ENCODE data around the gene INPP5K.

The INPP5K gene

GRCh38 chr17:1548032-1548431 is 31.6 kb upstream of the INPP5K start:
- Histone ChIP-seq H3K9ac (ENCODE audit: low read depth in 1 of 2, low read length in 2 of 2) (no peak overlapping the region), H3K27me3 (ENCODE audit: control insufficient read depth in 2 of 2, insufficient read depth in 2 of 2, low read length in 2 of 2) (no peaks in the 10 kb centered on the region), H3K9me3 (ENCODE audit: control insufficient read depth in 2 of 2, low read length in 2 of 2) (no peaks in the 10 kb centered on the region), H3K4me1 (ENCODE audit: control insufficient read depth in 2 of 2, insufficient read depth in 2 of 2, low read length in 2 of 2) (peaks cover 2 to 3% of the 10 kb centered on the region in 2 donors), H3K4me3 (ENCODE audit: low read length in 2 of 2) (no peak overlapping the region), H3K36me3 (ENCODE audit: control insufficient read depth in 2 of 2, insufficient read depth in 2 of 2, low read length in 2 of 2) (peaks cover 37 to 50% of the 10 kb centered on the region in 2 donors), H3K27ac (ENCODE audit: low read depth in 2 of 2, low read length in 2 of 2) (no peak overlapping the region)

GRCh38 chr17:1546292-1546922 is 30.0 kb upstream of the INPP5K start:
- Histone ChIP-seq H3K9ac (ENCODE audit: low read depth in 1 of 2, low read length in 2 of 2) (no peak overlapping the region), H3K27ac (ENCODE audit: low read depth in 2 of 2, low read length in 2 of 2) (no peak overlapping the region), H3K4me3 (ENCODE audit: low read length in 2 of 2) (no peak overlapping the region), H3K36me3 (ENCODE audit: control insufficient read depth in 2 of 2, insufficient read depth in 2 of 2, low read length in 2 of 2) (peaks cover 39 to 49% of the 10 kb centered on the region in 2 donors), H3K27me3 (ENCODE audit: control insufficient read depth in 2 of 2, insufficient read depth in 2 of 2, low read length in 2 of 2) (no peaks in the 10 kb centered on the region), H3K9me3 (ENCODE audit: control insufficient read depth in 2 of 2, low read length in 2 of 2) (no peaks in the 10 kb centered on the region), H3K4me1 (ENCODE audit: control insufficient read depth in 2 of 2, insufficient read depth in 2 of 2, low read length in 2 of 2) (peaks cover 2 to 3% of the 10 kb centered on the region in 2 donors)

GRCh38 chr17:1545618-1546017 is 29.2 kb upstream of the INPP5K start:
- Histone ChIP-seq H3K4me1 (ENCODE audit: control insufficient read depth in 2 of 2, insufficient read depth in 2 of 2, low read length in 2 of 2) (peaks cover 2 to 3% of the 10 kb centered on the region in 2 donors), H3K27me3 (ENCODE audit: control insufficient read depth in 2 of 2, insufficient read depth in 2 of 2, low read length in 2 of 2) (no peaks in the 10 kb centered on the region), H3K9ac (ENCODE audit: low read depth in 1 of 2, low read length in 2 of 2) (no peak overlapping the region), H3K27ac (ENCODE audit: low read depth in 2 of 2, low read length in 2 of 2) (no peak overlapping the region), H3K9me3 (ENCODE audit: control insufficient read depth in 2 of 2, low read length in 2 of 2) (no peaks in the 10 kb centered on the region), H3K4me3 (ENCODE audit: low read length in 2 of 2) (no peak overlapping the region), H3K36me3 (ENCODE audit: control insufficient read depth in 2 of 2, insufficient read depth in 2 of 2, low read length in 2 of 2) (peaks cover 39 to 49% of the 10 kb centered on the region in 2 donors)

GRCh38 chr17:1542316-1542715 is 25.9 kb upstream of the INPP5K start:
- no peak overlapping the region for H3K4me3 ChIP-seq (ENCODE audit: low read length in 2 of 2)
- no peaks in the 10 kb centered on the region for H3K27me3 ChIP-seq (ENCODE audit: control insufficient read depth in 2 of 2, insufficient read depth in 2 of 2, low read length in 2 of 2)
- H3K9me3 ChIP-seq (ENCODE audit: control insufficient read depth in 2 of 2, low read length in 2 of 2), result no peaks in the 10 kb centered on the region
- H3K36me3 ChIP-seq (ENCODE audit: control insufficient read depth in 2 of 2, insufficient read depth in 2 of 2, low read length in 2 of 2), result peaks cover 47 to 58% of the 10 kb centered on the region in 2 donors
- H3K4me1 ChIP-seq (ENCODE audit: control insufficient read depth in 2 of 2, insufficient read depth in 2 of 2, low read length in 2 of 2), result peaks cover 2 to 3% of the 10 kb centered on the region in 2 donors
- no peak overlapping the region for H3K27ac ChIP-seq (ENCODE audit: low read depth in 2 of 2, low read length in 2 of 2)
- no peak overlapping the region for H3K9ac ChIP-seq (ENCODE audit: low read depth in 1 of 2, low read length in 2 of 2)

- H3K9me3 ChIP-seq (ENCODE audit: control insufficient read depth in 2 of 2, low read length in 2 of 2), result no peaks in the 10 kb centered on the region
- no peaks in the 10 kb centered on the region for H3K27me3 ChIP-seq (ENCODE audit: control insufficient read depth in 2 of 2, insufficient read depth in 2 of 2, low read length in 2 of 2)
- no peak overlapping the region for H3K27ac ChIP-seq (ENCODE audit: low read depth in 2 of 2, low read length in 2 of 2)
- peaks cover 46 to 54% of the 10 kb centered on the region in 2 donors for H3K36me3 ChIP-seq (ENCODE audit: control insufficient read depth in 2 of 2, insufficient read depth in 2 of 2, low read length in 2 of 2)
- H3K9ac ChIP-seq (ENCODE audit: low read depth in 1 of 2, low read length in 2 of 2), result no peak overlapping the region
- H3K4me1 ChIP-seq (ENCODE audit: control insufficient read depth in 2 of 2, insufficient read depth in 2 of 2, low read length in 2 of 2), result peaks cover 2 to 3% of the 10 kb centered on the region in 2 donors
- H3K4me3 ChIP-seq (ENCODE audit: low read length in 2 of 2), result no peak overlapping the region
These were observed 25.0 kb upstream of the INPP5K start for GRCh38 chr17:1541367-1541904.

- H3K9me3 ChIP-seq (ENCODE audit: control insufficient read depth in 2 of 2, low read length in 2 of 2), result no peaks in the 10 kb centered on the region
- H3K27ac ChIP-seq (ENCODE audit: low read depth in 2 of 2, low read length in 2 of 2), result no peak overlapping the region
- H3K4me3 ChIP-seq (ENCODE audit: low read length in 2 of 2), result no peak overlapping the region
- H3K27me3 ChIP-seq (ENCODE audit: control insufficient read depth in 2 of 2, insufficient read depth in 2 of 2, low read length in 2 of 2), result no peaks in the 10 kb centered on the region
- H3K4me1 ChIP-seq (ENCODE audit: control insufficient read depth in 2 of 2, insufficient read depth in 2 of 2, low read length in 2 of 2), result no peaks in the 10 kb centered on the region
- peaks cover 54 to 58% of the 10 kb centered on the region in 2 donors for H3K36me3 ChIP-seq (ENCODE audit: control insufficient read depth in 2 of 2, insufficient read depth in 2 of 2, low read length in 2 of 2)
- H3K9ac ChIP-seq (ENCODE audit: low read depth in 1 of 2, low read length in 2 of 2), result no peak overlapping the region
These were observed 23.4 kb upstream of the INPP5K start for GRCh38 chr17:1539811-1540210.

GRCh38 chr17:1535737-1536136 is 19.3 kb upstream of the INPP5K start:
- no peaks in the 10 kb centered on the region for H3K9me3 ChIP-seq (ENCODE audit: control insufficient read depth in 2 of 2, low read length in 2 of 2)
- no peaks in the 10 kb centered on the region for H3K27me3 ChIP-seq (ENCODE audit: control insufficient read depth in 2 of 2, insufficient read depth in 2 of 2, low read length in 2 of 2)
- H3K4me1 ChIP-seq (ENCODE audit: control insufficient read depth in 2 of 2, insufficient read depth in 2 of 2, low read length in 2 of 2), result no peaks in the 10 kb centered on the region
- no peak overlapping the region for H3K27ac ChIP-seq (ENCODE audit: low read depth in 2 of 2, low read length in 2 of 2)
- peaks cover 50 to 66% of the 10 kb centered on the region in 2 donors for H3K36me3 ChIP-seq (ENCODE audit: control insufficient read depth in 2 of 2, insufficient read depth in 2 of 2, low read length in 2 of 2)
- no peak overlapping the region for H3K4me3 ChIP-seq (ENCODE audit: low read length in 2 of 2)
- no peak overlapping the region for H3K9ac ChIP-seq (ENCODE audit: low read depth in 1 of 2, low read length in 2 of 2)

GRCh38 chr17:1533661-1534325 is 17.4 kb upstream of the INPP5K start:
- Histone ChIP-seq H3K9me3 (ENCODE audit: control insufficient read depth in 2 of 2, low read length in 2 of 2) (no peaks in the 10 kb centered on the region), H3K4me1 (ENCODE audit: control insufficient read depth in 2 of 2, insufficient read depth in 2 of 2, low read length in 2 of 2) (no peaks in the 10 kb centered on the region), H3K4me3 (ENCODE audit: low read length in 2 of 2) (no peak overlapping the region), H3K36me3 (ENCODE audit: control insufficient read depth in 2 of 2, insufficient read depth in 2 of 2, low read length in 2 of 2) (peaks cover 39 to 60% of the 10 kb centered on the region in 2 donors), H3K9ac (ENCODE audit: low read depth in 1 of 2, low read length in 2 of 2) (no peak overlapping the region), H3K27me3 (ENCODE audit: control insufficient read depth in 2 of 2, insufficient read depth in 2 of 2, low read length in 2 of 2) (no peaks in the 10 kb centered on the region), H3K27ac (ENCODE audit: low read depth in 2 of 2, low read length in 2 of 2) (no peak overlapping the region)

GRCh38 chr17:1532836-1533602 is 16.6 kb upstream of the INPP5K start:
- Histone ChIP-seq H3K27me3 (ENCODE audit: control insufficient read depth in 2 of 2, insufficient read depth in 2 of 2, low read length in 2 of 2) (no peaks in the 10 kb centered on the region), H3K9ac (ENCODE audit: low read depth in 1 of 2, low read length in 2 of 2) (no peak overlapping the region), H3K4me1 (ENCODE audit: control insufficient read depth in 2 of 2, insufficient read depth in 2 of 2, low read length in 2 of 2) (no peaks in the 10 kb centered on the region), H3K9me3 (ENCODE audit: control insufficient read depth in 2 of 2, low read length in 2 of 2) (no peaks in the 10 kb centered on the region), H3K27ac (ENCODE audit: low read depth in 2 of 2, low read length in 2 of 2) (no peak overlapping the region), H3K36me3 (ENCODE audit: control insufficient read depth in 2 of 2, insufficient read depth in 2 of 2, low read length in 2 of 2) (peaks cover 32 to 56% of the 10 kb centered on the region in 2 donors), H3K4me3 (ENCODE audit: low read length in 2 of 2) (no peak overlapping the region)

GRCh38 chr17:1529863-1530262 is 13.5 kb upstream of the INPP5K start:
- Histone ChIP-seq H3K4me3 (ENCODE audit: low read length in 2 of 2) (no peak overlapping the region), H3K9ac (ENCODE audit: low read depth in 1 of 2, low read length in 2 of 2) (no peak overlapping the region), H3K36me3 (ENCODE audit: control insufficient read depth in 2 of 2, insufficient read depth in 2 of 2, low read length in 2 of 2) (peaks cover 28 to 48% of the 10 kb centered on the region in 2 donors), H3K27me3 (ENCODE audit: control insufficient read depth in 2 of 2, insufficient read depth in 2 of 2, low read length in 2 of 2) (no peaks in the 10 kb centered on the region), H3K27ac (ENCODE audit: low read depth in 2 of 2, low read length in 2 of 2) (no peak overlapping the region), H3K4me1 (ENCODE audit: control insufficient read depth in 2 of 2, insufficient read depth in 2 of 2, low read length in 2 of 2) (no peaks in the 10 kb centered on the region), H3K9me3 (ENCODE audit: control insufficient read depth in 2 of 2, low read length in 2 of 2) (no peaks in the 10 kb centered on the region)
